CD1c-positive myeloid dendritic cell (primary cell): ENCODE measurements around the gene EIF2AK2.

Source experiments
- DNase-seq: peaks from one replicate; pipeline ENCODE4 v3.0.0-alpha.2; 2016; ENCODE audit errors: extremely low spot score

Gene EIF2AK2

DNA sequence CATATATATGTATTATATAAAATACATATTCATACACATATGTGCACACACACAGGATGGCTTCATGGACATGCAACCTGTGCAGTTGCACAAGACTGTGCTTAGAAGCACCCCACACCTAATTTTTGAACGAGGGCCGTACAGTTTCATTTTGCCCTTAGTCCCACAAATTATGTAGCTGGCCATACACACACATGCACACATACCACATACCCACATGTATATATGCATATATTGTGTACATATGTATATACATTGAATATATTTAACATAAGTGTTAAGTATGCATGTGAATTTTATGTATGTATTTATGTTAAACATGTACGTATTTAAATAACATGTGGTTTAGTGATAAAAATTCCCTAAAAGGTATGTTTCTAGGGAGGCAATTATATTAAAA lies 54.2 kb downstream of the EIF2AK2 start:
- DNase-seq, result no peak

DNA sequence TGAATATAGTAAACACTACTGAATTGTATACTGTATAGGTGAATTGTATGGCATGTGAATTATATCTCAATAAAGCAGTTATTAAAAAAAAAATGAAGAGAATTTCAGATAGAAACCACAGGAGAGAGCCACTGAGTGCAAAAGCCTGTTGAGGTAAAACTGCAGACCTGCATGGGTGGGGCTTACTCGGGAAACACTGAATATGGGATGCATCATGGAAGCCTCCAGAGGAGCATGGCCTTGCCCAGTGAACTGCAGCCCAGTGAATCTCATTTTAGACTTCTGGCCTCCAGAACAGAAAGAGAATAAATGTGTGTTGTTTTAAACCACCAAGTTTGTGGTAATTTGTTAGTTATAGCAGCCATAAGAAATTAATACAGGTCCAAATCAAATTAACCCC lies 56.7 kb downstream of the EIF2AK2 start:
- DNase-seq, result no peak

DNA sequence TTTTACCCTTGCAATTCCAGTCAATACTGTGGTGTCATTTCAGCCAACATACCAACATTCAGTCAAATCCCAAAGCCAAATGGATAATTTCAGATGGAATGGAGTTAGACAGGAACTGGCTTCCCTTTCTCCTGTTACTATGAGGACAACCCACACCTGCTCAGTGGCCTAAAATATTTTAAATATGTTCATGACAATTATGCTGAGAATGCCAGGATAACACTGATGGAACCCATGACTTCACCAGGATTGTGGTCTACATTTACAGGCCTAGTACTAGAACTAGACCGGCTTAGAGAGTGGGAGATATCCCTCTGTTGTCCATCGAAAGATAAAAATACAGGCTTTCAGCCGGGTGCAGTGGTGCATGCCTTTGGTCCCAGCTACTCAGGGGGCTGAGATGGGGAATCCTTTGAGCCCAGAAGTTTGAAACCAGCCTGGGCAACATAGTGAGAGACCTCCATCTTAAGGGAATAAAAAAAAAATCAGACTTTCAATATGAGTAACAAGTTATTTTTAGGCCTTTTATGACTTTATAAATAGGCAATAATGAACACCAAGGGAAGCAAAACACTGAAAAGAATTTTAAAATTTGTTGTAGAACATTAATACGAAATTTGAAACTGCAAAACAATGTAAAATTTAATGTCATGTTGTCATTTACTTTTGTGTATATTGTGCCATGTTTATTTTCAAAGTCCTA lies 58.2 kb downstream of the EIF2AK2 start:
- DNase-seq, result no peak

DNA sequence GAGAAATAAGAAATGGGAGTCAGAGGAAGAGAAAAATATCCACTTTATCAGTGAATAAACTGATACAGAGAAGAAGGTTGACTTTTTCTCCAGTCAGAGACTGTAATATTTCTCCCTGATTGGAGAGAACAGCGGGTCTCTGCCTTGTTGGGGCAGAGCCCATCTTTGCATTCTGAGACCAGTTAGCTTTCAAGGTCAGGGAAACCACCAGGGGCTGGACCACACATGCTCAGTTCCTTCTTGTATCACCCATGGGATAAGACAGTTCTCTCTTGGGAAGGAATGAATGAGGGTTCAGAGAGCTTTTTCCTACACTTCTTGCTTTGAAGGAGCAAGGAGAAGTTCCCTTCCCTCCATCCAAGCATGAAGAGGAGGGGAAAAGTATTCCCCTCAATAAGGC lies 60.2 kb downstream of the EIF2AK2 start:
- no peak for DNase-seq

DNA sequence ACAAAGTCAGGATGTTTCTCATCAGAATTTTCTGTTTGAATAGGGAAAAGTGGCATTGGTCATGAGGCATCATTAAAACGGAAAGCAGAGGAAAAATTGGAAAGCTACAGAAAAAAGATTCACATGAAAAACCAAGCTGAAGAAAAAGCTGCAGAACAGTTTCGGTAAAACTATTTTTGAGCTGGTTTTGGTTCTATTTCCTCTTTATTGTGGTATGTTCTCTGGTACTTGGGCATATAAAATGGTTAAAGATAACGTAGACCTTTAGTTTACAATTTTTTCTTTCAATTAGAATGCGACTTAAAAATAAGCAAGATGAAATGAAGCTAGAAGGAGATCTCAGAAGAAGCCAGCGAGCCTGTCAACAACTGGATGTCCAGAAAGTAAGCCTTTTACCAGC lies 64.9 kb downstream of the EIF2AK2 start:
- DNase-seq, result no peak

DNA sequence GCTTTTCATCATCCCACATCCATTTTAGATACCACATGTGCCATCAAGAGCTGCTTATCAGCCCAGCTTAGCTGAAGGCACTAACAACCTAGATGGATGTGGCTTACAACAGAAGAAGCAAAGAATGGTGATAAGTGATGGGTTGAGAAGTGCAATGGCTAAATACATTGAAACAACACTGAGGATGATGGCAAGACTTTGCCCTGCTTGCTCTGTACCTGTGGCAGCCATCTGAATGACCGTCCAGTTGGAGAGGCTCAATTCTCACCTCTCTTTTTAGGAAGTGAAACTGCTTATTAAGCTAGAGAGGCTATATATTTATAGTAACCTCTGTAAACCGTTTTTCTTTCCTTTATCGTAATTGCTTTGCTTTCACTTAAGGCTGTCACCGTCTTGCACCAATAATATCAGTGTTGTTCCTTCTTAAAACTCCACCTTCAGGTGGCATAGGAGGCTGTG lies 66.7 kb downstream of the EIF2AK2 start:
- peak; percentile 36 for DNase-seq

DNA sequence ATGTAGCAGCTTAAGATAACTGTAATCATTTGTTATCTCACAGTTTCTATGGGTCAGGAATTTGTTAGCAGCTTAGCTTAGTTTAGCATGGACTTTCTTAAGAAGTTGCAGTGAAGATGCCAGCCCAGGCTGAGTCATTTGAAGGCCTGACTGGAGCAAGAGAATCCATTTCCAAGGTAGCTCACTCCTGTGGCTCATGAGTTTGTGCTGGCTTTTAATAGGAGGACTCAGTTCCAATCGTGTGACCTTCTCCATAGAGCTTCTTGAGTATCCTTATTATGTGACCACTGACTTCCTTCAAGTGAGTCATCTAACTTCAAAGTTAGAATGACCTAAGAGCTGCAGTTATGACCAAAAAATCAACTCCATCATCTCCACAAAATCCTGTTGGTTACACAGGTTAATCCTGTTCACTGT lies 71.0 kb downstream of the EIF2AK2 start:
- DNase-seq, result peak; percentile 61

DNA sequence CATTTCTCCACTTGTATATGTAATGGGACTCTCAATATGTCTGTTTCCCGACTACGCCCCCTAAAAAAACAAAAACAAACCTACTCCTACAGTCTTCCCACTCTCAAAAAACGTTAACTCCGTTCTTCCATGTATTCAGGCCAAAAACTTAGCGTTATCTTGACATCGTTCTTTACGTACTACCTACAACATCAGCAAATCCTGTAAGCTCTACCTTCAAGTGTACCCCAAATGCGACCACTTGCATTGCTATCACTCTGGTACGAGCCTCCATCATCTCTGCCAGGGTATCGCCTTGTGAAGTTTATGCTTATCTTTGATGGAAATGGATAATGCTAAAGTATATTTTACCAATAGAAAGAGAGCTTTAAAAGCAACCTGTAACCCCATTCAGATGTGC lies 72.0 kb downstream of the EIF2AK2 start:
- no peak for DNase-seq

DNA sequence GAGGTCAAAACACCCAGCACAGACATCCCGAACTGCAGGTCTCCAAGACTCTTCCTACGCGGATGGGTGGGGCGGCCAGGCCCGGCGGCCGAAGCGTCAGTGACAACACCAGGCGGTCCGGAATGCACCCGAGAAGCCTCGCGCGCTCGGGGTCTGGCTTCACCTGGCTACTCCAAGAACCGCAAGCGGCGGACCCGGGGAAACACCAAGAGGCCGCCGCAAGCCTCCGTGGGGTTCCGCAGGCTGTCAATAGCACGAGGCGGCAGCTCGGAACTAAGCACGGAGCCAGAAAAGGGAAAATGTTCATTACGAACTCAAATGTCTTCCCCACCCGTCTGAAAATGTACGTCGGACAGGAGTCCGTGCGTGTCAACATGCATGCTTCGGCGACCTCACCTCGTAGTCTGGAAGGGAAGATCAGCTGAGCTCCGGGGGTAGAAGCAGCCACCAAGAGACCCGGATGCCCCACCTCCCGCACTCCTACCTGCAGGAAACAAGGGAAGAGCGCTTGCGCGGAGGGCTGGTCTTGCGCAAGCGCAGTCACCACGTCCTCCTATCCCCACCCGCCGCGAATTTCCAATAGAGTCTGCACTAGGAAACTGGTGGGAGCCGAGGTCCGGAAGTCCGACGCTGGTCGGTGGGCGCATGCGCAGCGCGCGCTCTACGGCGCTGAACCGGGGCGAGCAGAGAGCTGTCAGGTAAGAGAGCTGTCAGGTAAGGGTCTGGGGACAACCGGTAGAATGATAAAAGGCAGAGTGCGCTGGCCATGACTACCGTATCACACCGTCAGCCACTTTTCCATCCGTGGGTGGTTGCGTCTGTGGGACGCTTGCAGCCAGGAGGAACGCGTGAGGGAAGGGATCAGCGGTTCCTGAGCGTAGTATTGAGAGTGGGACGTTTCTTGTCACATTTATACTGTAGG lies 72.6 kb downstream of the EIF2AK2 start, which contains the start of the genes GPATCH11 and HEATR5B:
GPATCH11 (plus strand) TSS at position 646 of the 922 bp plus-strand sequence. CDS start 3,864 bp downstream, outside the sequence.
HEATR5B (minus strand) TSS at position 500 of the 922 bp plus-strand sequence. CDS start 958 bp downstream, outside the sequence.
- DNase-seq, result peak; percentile 98

DNA sequence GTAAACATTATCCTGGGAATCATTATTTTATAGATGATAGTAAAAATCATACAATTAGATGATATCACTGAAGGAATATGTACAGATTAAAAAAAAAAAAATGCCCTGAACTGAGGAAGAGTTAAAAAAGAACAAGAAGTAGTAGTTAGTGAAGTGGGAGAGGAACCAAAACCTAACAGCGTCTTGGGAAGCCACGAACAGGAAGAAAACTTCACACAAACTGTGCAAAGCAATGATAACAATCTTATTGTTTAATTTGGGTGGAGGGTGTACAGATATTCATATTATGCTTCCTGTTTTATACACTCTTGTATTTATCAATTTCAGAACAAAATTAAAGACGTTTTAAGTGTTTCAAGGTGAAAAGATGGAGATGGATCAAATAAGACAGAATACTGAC lies 76.1 kb downstream of the EIF2AK2 start:
- DNase-seq, result peak; percentile 58

DNA sequence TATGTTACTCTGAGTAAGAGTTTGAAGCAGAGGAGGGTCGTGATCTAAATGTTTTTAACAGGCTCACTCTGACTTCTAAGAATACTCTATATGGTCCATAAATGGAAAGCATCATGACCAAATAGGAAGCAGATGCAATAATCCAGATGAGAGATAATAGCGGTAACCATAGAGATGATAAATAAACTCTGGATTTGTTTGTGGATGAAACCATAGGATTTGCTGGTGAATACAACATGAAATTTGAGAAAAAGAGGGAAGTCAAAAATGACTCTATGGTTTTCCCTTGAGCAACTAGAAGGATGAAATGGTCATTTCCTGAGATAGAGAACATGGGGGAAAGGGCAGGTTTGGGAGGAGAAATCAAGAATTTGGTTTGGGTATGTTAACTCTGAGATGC lies 76.5 kb downstream of the EIF2AK2 start:
- DNase-seq, result peak; percentile 77

DNA sequence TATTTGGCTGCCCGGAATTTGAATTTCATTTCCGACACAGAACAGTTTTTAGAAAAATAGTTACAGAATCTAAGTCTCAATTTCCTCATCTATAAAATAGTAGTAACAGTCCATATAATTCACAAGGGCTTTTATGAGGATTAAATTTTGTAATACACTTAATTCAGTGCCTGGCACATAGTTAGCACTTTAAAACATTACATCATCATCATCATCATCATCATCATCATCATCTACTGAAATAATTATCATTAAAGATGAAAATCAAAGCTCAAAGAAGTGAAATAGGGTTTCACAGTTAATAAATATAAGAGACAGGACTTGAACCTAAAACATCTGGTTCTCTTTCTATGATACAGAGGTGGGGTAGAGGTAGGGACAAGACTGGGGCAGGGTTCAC lies 85.8 kb downstream of the EIF2AK2 start:
- no peak for DNase-seq

DNA sequence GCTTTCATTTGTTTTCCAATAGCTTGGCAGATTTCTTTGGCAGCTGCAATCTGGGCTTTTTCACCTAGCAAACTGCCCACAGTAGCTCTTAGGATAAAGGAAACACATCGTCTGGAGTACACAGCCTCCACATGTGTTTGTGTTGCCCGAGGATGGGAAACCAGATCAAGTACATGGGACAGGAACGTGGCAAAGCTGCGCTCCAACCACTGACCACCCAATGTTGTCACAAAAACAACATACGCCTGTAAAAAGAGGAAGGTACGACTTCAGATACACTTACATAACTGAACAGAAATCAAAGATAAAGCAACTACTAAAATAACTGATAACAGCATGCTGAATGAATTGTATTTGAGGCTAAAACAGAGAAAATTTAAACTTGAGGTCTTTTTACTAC lies 88.1 kb downstream of the EIF2AK2 start:
- no peak for DNase-seq

DNA sequence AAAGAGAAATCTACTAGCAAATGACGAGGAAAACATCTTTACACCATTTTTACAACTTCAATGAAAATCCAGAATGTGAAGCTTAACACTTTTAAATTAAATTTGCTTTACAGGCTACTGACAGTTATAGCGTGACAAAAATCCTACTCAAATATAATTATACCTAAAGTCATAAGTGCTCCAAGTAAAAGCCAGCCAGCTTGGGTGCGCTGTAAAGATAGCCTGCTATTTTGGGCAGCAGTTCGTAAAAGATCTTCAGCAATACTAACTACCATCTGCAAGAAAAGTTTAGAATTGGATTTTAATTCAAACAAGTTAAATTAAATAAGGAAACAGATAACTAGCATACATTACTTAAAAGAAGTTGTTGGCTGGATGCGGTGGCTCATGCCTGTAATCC lies 95.0 kb downstream of the EIF2AK2 start:
- no peak for DNase-seq

DNA sequence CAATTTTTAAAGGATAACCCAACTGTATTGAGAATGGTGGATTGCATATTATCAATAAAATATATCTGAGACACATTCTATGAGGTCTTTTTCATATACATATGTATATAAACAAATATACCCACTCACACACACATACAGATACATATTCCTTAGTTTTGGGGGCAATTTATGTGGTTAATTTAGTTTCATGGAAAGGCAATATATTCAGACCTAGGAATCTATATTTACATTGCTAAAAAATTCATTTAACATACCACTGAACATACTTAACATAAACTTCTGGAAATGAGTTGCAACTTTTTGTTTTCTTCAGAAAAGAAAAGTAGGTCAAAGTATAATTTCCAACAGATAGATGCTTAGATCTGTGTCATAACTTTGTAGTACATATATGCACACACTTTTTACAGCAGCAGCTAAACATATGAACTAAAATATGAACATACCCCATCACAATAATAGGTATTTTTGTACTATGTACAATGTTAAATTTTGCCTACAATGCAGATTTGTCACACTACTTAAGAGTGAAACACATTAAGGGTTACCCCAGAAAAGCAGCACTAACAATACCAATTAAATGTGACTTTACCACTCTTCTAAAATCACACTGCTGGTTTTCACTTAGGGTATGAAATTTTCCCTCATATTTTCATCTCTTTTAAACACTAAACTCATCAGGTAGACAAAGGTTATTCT lies 95.6 kb downstream of the EIF2AK2 start:
- no peak for DNase-seq

DNA sequence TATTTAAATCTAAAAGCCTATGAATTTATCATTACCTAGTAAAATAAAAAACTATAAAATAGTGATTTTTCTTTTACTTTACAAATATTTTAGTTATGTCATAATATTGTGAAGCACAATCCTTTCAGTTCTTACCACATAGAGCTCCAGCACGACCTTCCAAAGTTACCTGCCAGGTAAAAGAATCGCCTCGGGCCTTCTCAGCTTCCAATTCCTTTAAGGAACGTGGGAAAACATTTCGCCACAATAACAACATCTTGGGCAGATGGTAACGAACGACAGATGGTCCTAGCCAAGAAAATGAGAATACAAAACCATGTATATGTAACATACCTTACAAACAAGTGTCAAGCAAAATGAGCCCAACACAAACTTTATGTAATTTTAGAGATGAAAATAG lies 96.3 kb downstream of the EIF2AK2 start:
- no peak for DNase-seq

DNA sequence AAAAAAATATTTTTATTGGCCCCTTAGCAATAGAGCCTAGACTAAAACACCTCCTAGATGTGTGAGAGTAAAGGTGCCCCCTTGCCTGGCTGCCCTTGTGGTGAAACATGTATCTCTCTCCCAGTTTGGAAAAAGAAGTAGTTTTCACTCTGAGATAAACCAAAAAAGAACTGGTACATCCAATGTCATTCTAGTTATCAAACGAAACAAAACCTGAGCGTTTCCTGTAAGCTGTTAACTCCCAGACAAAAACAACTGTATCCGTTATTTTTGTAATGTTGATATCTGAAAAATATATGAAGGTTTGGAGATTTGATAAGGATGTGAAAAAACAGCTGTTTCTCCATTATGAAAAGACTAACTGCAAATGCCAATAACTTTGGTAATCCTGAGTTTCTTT lies 96.9 kb downstream of the EIF2AK2 start:
- no peak for DNase-seq

DNA sequence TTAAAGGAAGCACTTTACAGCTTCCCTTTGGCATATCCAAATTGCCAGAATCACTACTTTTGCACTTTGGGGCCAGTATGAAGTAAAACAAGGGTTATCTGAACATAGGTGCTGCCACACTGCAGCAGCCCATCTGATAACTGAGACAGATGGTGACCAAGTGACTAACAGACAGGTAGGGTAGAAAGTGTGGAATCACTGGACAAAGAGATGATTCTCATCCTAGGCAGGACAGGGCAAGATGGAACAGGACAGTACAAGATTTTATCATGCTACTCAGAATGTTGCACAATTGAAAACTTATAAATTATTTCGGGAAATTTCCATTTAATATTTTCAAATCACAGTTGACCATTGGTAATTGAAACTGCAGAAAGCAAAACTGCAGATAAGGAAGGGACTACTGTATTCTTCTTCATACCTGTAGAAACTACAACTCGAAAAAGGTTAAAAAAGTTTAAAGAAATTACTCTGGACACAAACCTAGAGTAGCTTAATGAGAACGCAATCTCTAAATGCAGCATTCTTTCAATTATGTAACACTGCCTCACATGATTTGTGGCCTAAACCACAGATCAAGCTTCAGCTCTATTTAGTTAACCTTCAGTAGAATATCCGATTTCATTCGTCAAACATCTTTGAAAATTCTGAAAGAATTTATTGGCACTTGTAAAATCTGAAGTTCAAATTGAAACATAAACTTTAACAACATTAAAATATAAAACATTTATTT lies 104.0 kb downstream of the EIF2AK2 start:
- no peak for DNase-seq
